ENCODE results near the gene IL2RA. TPM values are rescaled to one million over a fixed set of nuclear protein-coding genes. Genes with fewer than 3 reads are reported as not detected.

Gene IL2RA
- total and polyA plus RNA-seq, 2 donors (not counting 3 experiments of a cell fraction or from before 2014, with no cell fraction given): not detected

GRCh38 chr10:6095810-6096570 lies 33.8 kb upstream of the IL2RA start:
- ChIA-PET CTCF (interaction anchor here (1.1 to 1.3 kb wide), 3 partner anchors 10 to 306 kb away, joined by 3 to 5 read pairs (median 3); no protein-coding TSS in a partner anchor), POLR2A (no interaction called here)
- TF ChIP-seq MAX (IDR thresholded peaks at IDR 0.05; ENCODE audit: insufficient read depth, insufficient read length): no peak
- TF ChIP-seq FOS (IDR thresholded peaks at IDR 0.05; ENCODE audit: borderline replicate concordance, insufficient read depth, low read length): no peak
- no peak for TF ChIP-seq POLR2AphosphoS5 (IDR thresholded peaks at IDR 0.05; ENCODE audit: insufficient read depth, low read depth, low read length)
- no peak for TF ChIP-seq JUN (IDR thresholded peaks at IDR 0.05; ENCODE audit: borderline replicate concordance, insufficient read depth, insufficient read length, low read depth)
- TF ChIP-seq POLR2A (IDR thresholded peaks at IDR 0.05; ENCODE audit: low read depth, low read length): no peak
- TF ChIP-seq CTCF (IDR thresholded peaks at IDR 0.05; ENCODE audit: extremely low read depth in 1 of 2, insufficient read depth in 1 of 2, low read depth in 1 of 2, low read length in 2 of 2): no peak
- no peak for TF ChIP-seq EZH2 (IDR thresholded peaks at IDR 0.05; ENCODE audit: borderline replicate concordance, low read depth, low read length, severe bottlenecking)
- no peak for TF ChIP-seq MYC (IDR thresholded peaks at IDR 0.05; ENCODE audit: low read depth, low read length)
- no peak for TF ChIP-seq GATA2 (IDR thresholded peaks at IDR 0.05; ENCODE audit: insufficient read depth, insufficient read length, low read depth, low read length)
- FAIRE-seq (no peak), DNase-seq (ENCODE audit: low read depth, low spot score) (no peak)
- H3K9ac ChIP-seq (replicated peaks; ENCODE audit: extremely low read depth, insufficient read depth, low read length): no peak overlapping the region
- no peaks in the 10 kb centered on the region for H3K9me3 ChIP-seq (replicated peaks; ENCODE audit: control insufficient read depth, insufficient read depth, low read length)
- H4K20me1 ChIP-seq (replicated peaks; ENCODE audit: control insufficient read depth, extremely low read depth, insufficient read depth, low read length): peaks cover 3% of the 10 kb centered on the region
- dilution Hi-C loops (cut with MboI; ENCODE audit: extremely low pct_ligation_motif_present, low sequenced_read_pairs): loop anchor here (25.0 kb wide), 1 partner anchor 134 kb away; no protein-coding TSS in a partner anchor
- H2AFZ ChIP-seq (ENCODE audit: low read depth, low read length): no peak overlapping the region
- intact Hi-C loops (cut with micrococcal nuclease): no loop called here
- no peaks in the 10 kb centered on the region for H3K9me1 ChIP-seq (replicated peaks; ENCODE audit: control insufficient read depth, extremely low read depth, insufficient read depth, low read length)
- H3K4me3 ChIP-seq (replicated peaks in 1 of 3; ENCODE audit: insufficient read depth in 1 of 3, low read depth in 1 of 3, low read length in 3 of 3): no peak overlapping the region
- H3K4me2 ChIP-seq (ENCODE audit: insufficient read depth, low read length): no peak overlapping the region
- no peaks in the 10 kb centered on the region for H3K27me3 ChIP-seq (ENCODE audit: control insufficient read depth in 2 of 2, insufficient read depth in 2 of 2, low read length in 2 of 2)
- no peak overlapping the region for H3K27ac ChIP-seq (ENCODE audit: insufficient read depth, low read depth, low read length)
- BruUV-seq (replicated peaks): no TSS peak
- H3K36me3 ChIP-seq (ENCODE audit: control insufficient read depth in 2 of 2, extremely low read depth in 1 of 2, insufficient read depth in 2 of 2, low read length in 2 of 2): peaks cover 2 to 7% of the 10 kb centered on the region in 2 experiments
- peaks cover 89% of the 10 kb centered on the region for H3K79me2 ChIP-seq (ENCODE audit: control insufficient read depth, insufficient read depth, low read length)
- peaks cover 15% of the 10 kb centered on the region for H3K4me1 ChIP-seq (ENCODE audit: control insufficient read depth, extremely low read depth, insufficient read depth, low read length)

Measured in endothelial cell of umbilical vein (primary cell).